ENCODE data around the gene KPNA5.
"Not testable (repeated sequence)": the region's sequence is repeated elsewhere in the genome, so short reads cannot be mapped to it uniquely, and the experiment has no call there.

The KPNA5 gene

DNA sequence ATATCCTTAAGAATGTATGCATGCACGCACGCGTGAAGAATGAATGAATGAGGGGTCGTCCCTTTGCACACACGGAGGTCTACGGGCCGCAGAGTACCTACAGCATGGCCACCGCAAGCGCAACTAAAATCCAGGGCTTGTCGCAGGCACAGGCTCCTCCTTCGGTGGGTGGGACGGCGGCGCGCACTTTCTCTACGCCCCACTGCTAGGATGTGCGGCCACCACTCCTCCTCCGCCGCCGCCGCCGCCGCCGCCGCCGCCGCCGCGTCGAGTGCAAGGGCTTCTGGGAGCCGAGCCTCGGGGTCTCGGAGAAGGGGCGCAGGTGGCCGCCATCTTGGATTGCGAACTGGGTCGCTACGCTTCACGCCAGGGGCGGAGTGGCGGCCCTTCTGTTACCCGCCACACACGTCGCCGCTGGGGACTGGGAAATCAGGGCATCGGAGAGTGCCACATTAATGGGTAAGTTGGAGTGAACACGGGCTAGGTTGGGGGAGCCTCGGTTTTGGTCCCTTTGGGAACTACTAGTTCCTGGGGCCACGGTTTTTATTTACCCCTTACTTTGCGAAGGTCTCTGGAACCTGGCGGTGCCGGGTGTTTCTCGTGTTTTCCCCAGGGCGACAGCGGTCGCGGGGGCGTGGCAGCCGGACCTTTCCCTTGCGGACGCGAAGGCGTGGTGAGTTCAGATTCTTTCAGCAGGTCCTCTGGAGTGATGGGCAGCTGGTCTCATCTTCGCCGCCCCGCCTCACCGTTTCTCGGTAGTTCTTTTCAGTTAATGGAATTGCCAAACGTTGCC lies at the start of gene KPNA5:
Gene KPNA5, plus strand, starts transcription at position 332 of the 793 bp plus-strand sequence. Its CDS starts 124 bp downstream, at position 456.
- H3K9me3 Mint-ChIP-seq = peaks cover 2% of the 10 kb centered on the region
- peak within 1 kb of the TSS; percentile 93 for H3K27ac Mint-ChIP-seq
- no peaks in the 10 kb centered on the region for H3K27me3 Mint-ChIP-seq
- ATAC-seq (ENCODE audit: low read depth) (peak; percentile 88), DNase-seq (ENCODE audit: low spot score in 2 of 2) (peak; percentile 87 to 88)
- H3K4me3 Mint-ChIP-seq = peak within 1 kb of the TSS; percentile 91
- H3K4me1 Mint-ChIP-seq = peaks cover 23% of the 10 kb centered on the region
- H3K36me3 Mint-ChIP-seq = peaks cover 14% of the 10 kb centered on the region

DNA sequence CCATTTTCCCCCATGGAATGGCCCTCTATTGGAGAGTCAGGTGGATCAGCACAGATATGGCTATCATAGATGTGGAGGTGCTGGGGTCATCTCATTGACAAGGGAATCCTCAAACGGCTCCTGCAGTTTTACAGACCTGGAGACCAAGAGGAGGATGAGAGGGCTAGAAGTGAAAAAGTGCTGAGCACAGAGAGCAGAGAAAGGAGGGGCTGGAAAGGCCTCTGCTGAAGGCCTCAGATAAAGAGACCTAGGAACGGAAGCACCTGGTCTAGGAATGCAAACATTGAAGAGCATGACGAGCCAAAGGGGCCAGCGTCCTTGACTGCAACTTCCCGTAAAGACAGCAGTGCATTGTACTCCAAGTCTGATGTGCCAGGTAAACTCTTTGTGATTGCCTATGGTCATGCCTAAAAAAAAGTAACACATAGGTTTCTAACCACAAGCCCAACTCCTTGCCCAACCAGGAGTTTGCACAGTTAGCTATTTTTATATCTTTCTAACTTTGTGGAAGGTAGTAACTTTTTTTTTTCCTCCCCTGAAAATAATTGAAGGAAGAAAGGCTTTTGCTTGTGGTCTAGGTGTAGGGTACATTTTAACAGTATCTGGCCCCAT lies 49.5 kb upstream of the KPNA5 start:
- Mint-ChIP-seq H3K27me3 (no peaks in the 10 kb centered on the region), H3K4me1 (peaks cover 3% of the 10 kb centered on the region), H3K36me3 (peaks cover 16% of the 10 kb centered on the region), H3K4me3 (no peak overlapping the region), H3K27ac (no peak overlapping the region), H3K9me3 (peaks cover 2% of the 10 kb centered on the region)
- ATAC-seq (ENCODE audit: low read depth) = peak; percentile 57
- no peak for DNase-seq (ENCODE audit: low spot score in 2 of 2)

GRCh38 chr6:116633685-116634084 lies 47.3 kb upstream of the KPNA5 start:
- no peak overlapping the region for H3K27ac Mint-ChIP-seq
- peaks cover 6% of the 10 kb centered on the region for H3K4me1 Mint-ChIP-seq
- DNase-seq (ENCODE audit: low spot score in 2 of 2) = no peak
- peaks cover 22% of the 10 kb centered on the region for H3K36me3 Mint-ChIP-seq
- no peaks in the 10 kb centered on the region for H3K27me3 Mint-ChIP-seq
- no peak overlapping the region for H3K4me3 Mint-ChIP-seq
- no peak for ATAC-seq (ENCODE audit: low read depth)
- H3K9me3 Mint-ChIP-seq = no peaks in the 10 kb centered on the region

GRCh38 chr6:116648156-116648555 lies 32.9 kb upstream of the KPNA5 start:
- Mint-ChIP-seq H3K9me3 (no peaks in the 10 kb centered on the region), H3K36me3 (peaks cover 17% of the 10 kb centered on the region), H3K27ac (no peak overlapping the region), H3K4me1 (peaks cover 2% of the 10 kb centered on the region), H3K27me3 (no peaks in the 10 kb centered on the region), H3K4me3 (no peak overlapping the region)
- ATAC-seq (ENCODE audit: low read depth) (no peak), DNase-seq (ENCODE audit: low spot score in 2 of 2) (no peak)

DNA sequence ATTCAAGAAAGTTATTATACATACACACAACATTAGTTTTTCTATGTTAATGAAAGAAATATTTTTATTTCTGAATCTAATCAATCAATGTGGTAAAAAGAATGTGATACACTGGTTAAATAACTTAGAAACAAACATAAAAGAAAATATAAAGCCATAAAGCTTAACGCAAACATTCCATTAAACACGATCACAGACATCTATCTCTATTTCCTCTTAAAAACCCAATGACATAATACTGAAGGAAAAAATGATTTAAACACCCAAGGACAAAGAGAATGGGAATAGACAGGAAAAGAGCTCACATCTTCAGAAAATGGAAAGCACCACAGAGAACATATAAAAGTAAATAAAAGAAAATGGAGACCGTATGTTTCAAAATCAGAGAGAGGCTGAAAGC lies 31.9 kb upstream of the KPNA5 start:
- H3K27me3 Mint-ChIP-seq = no peaks in the 10 kb centered on the region
- no peak overlapping the region for H3K4me3 Mint-ChIP-seq
- ATAC-seq (ENCODE audit: low read depth) (no peak), DNase-seq (ENCODE audit: low spot score in 2 of 2) (no peak)
- H3K4me1 Mint-ChIP-seq = peaks cover 2% of the 10 kb centered on the region
- H3K9me3 Mint-ChIP-seq = no peaks in the 10 kb centered on the region
- H3K36me3 Mint-ChIP-seq = peaks cover 11% of the 10 kb centered on the region
- H3K27ac Mint-ChIP-seq = peak overlapping the region; percentile 1

DNA sequence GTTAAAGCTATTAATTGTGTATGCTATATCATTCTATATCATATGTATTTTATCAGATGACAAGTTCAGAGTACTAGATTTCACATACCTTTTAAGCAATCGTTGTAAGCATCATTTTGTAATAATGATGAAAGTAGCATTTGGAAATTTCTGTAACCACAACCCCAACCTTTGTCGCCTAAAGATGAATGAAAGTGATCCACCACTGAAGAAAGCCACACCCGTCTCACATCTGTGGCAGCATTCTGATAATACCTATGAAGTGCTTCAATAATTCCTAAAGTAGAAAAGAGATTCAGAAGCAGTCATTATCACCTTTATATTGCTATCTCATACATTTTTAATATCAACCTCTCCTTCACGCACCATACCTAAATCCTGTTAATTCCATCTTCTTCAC lies 29.1 kb upstream of the KPNA5 start:
- Mint-ChIP-seq H3K4me3 (no peak overlapping the region), H3K4me1 (no peaks in the 10 kb centered on the region), H3K27ac (peak overlapping the region; percentile 2), H3K27me3 (no peaks in the 10 kb centered on the region), H3K9me3 (no peaks in the 10 kb centered on the region), H3K36me3 (peaks cover 13% of the 10 kb centered on the region)
- ATAC-seq (ENCODE audit: low read depth) = no peak
- DNase-seq (ENCODE audit: low spot score in 2 of 2) = no peak

GRCh38 chr6:116661594-116661993 lies 19.4 kb upstream of the KPNA5 start:
- peaks cover 33% of the 10 kb centered on the region for H3K4me1 Mint-ChIP-seq
- ATAC-seq (ENCODE audit: low read depth) = no peak

DNA sequence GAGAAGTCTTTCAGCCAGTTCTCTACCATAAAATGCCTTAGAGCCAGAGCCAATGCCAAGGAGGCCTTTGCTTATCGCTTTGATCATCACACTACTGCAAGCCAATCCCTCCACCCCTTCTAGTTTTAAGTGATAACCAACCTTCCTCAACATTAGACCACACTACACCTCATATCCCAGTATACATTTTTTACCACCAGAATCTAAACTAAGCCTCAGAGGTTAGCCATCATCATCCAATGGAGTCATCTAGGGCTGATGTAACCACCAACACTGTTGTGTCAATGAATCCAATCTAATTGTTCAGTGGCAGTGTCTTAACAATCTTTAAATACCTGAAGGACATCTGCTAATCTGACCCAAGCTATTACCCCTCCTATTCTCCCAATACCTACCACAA lies 18.8 kb upstream of the KPNA5 start:
- DNase-seq (ENCODE audit: low spot score in 2 of 2) (no peak), ATAC-seq (ENCODE audit: low read depth) (no peak)
- Mint-ChIP-seq H3K27ac (peak overlapping the region; percentile 1), H3K4me1 (peaks cover 37% of the 10 kb centered on the region), H3K9me3 (no peaks in the 10 kb centered on the region), H3K36me3 (peaks cover 12% of the 10 kb centered on the region), H3K4me3 (no peak overlapping the region), H3K27me3 (no peaks in the 10 kb centered on the region)

More at GRCh38 chr6:116661594-116661993, 19.4 kb upstream of the KPNA5 start:
- no peak for DNase-seq (ENCODE audit: low spot score in 2 of 2)
- Mint-ChIP-seq H3K27me3 (no peaks in the 10 kb centered on the region), H3K27ac (peak overlapping the region; percentile 1), H3K4me3 (no peak overlapping the region), H3K9me3 (no peaks in the 10 kb centered on the region), H3K36me3 (peaks cover 13% of the 10 kb centered on the region)

DNA sequence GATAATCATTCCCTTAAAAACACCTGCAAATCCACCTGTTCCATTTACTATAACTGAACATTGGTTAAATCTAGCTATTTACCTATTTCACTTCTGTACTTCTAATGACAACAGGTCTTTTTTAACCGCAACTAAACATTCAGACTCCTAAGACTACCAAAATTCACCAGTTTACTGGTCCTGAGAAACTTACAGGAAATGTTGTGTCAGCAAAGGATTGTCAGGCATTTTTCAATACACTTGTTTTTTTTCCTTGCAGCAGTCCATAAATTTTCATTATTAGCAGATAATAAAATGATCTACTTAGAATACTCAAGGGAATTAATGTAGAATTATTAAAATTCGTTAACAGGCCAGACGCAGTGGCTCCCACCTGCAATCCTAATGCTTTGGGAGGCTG lies 17.7 kb upstream of the KPNA5 start:
- Mint-ChIP-seq H3K4me1 (peaks cover 37% of the 10 kb centered on the region), H3K36me3 (peaks cover 10% of the 10 kb centered on the region), H3K4me3 (no peak overlapping the region), H3K27me3 (no peaks in the 10 kb centered on the region), H3K27ac (peak overlapping the region; percentile 7), H3K9me3 (no peaks in the 10 kb centered on the region)
- DNase-seq (ENCODE audit: low spot score in 2 of 2) (no peak), ATAC-seq (ENCODE audit: low read depth) (no peak)

- not testable (repeated sequence) for H3K9me3 Mint-ChIP-seq; H3K4me3 Mint-ChIP-seq; H3K27me3 Mint-ChIP-seq; H3K27ac Mint-ChIP-seq; DNase-seq (ENCODE audit: low spot score in 2 of 2); ATAC-seq (ENCODE audit: low read depth); H3K36me3 Mint-ChIP-seq
- peaks cover 37% of the 10 kb centered on the region for H3K4me1 Mint-ChIP-seq
Measured at GRCh38 chr6:116664169-116664568, 16.8 kb upstream of the KPNA5 start.

DNA sequence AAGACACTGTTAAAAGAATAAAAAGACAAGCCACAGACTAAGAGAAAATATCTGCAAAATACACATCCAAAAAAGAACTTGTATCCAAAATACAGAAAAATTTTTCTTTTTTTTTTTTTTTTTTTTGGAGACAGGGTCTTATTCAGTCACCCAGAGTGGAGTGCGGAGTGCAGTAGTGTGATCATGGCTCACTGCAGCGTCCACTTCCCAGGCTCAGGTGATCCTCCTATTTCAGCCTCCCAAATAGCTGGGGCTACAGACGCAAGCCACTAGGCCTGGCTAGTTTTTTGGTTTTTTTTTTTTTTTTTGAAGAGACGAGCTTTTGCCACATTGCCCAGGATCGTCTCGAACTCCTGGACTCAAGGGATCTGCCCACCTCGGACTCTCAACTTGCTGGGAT lies 15.5 kb upstream of the KPNA5 start:
- Mint-ChIP-seq H3K36me3 (peaks cover 6% of the 10 kb centered on the region), H3K27ac (no peak overlapping the region), H3K27me3 (no peaks in the 10 kb centered on the region), H3K4me3 (no peak overlapping the region), H3K9me3 (no peaks in the 10 kb centered on the region), H3K4me1 (peaks cover 35% of the 10 kb centered on the region)
- no peak for DNase-seq (ENCODE audit: low spot score in 2 of 2)
- ATAC-seq (ENCODE audit: low read depth) = no peak

DNA sequence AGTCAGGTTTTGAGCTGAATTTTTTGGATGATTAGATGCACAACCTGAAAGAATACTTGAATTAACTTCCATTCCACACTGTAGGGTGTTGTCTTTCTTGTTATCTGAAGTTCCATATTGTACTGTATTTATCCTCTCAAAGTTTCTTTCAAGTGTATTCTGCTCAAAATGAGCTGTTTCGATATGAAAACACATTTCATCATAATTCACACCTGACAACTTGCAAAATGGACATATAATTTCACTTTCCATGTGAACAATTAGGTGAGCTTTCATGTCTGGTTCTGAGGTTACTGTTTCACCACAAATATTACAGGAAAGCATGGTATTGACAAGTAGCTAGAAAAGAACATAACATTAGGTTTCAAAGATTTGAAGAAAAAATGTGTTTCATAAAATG lies 14.1 kb upstream of the KPNA5 start:
- Mint-ChIP-seq H3K27ac (no peak overlapping the region), H3K27me3 (no peaks in the 10 kb centered on the region), H3K36me3 (peaks cover 6% of the 10 kb centered on the region), H3K4me1 (peaks cover 29% of the 10 kb centered on the region), H3K9me3 (no peaks in the 10 kb centered on the region), H3K4me3 (peak overlapping the region; percentile 45)
- ATAC-seq (ENCODE audit: low read depth) (no peak), DNase-seq (ENCODE audit: low spot score in 2 of 2) (no peak)

DNA sequence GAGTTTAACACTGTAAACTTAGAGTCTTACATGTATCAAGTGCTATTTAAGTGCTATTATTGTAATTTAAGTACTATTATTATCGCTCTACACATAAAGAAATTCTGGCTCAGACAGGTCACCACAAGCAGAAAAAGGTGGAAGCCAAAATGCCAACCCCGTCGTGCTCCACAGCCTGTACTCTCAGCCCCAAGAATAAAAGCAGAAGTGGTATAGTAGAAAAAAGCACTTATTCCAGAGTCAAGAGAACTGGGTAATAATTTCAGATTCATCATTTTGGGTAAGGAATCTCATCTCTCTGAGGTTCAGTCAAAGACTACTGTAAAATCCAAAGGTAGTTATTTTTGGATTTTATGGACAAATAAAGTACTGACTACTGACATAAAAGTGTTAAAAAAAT lies 13.4 kb upstream of the KPNA5 start:
- Mint-ChIP-seq H3K9me3 (no peaks in the 10 kb centered on the region), H3K36me3 (peaks cover 6% of the 10 kb centered on the region), H3K27me3 (no peaks in the 10 kb centered on the region), H3K27ac (peak overlapping the region; percentile 96), H3K4me3 (peak overlapping the region; percentile 98), H3K4me1 (peaks cover 22% of the 10 kb centered on the region)
- DNase-seq (ENCODE audit: low spot score in 2 of 2) (peak; percentile 23 to 44), ATAC-seq (ENCODE audit: low read depth) (peak; percentile 76)

GRCh38 chr6:116672306-116672705 lies 8.7 kb upstream of the KPNA5 start:
- DNase-seq (ENCODE audit: low spot score in 2 of 2) (no peak), ATAC-seq (ENCODE audit: low read depth) (no peak)
- H3K4me1 Mint-ChIP-seq = no peaks in the 10 kb centered on the region
- H3K9me3 Mint-ChIP-seq = no peaks in the 10 kb centered on the region
- H3K27ac Mint-ChIP-seq = no peak overlapping the region
- H3K27me3 Mint-ChIP-seq = no peaks in the 10 kb centered on the region
- H3K4me3 Mint-ChIP-seq = no peak overlapping the region
- no peaks in the 10 kb centered on the region for H3K36me3 Mint-ChIP-seq
